B cell (primary cell): Measurements from ENCODE around the gene TDRD9.

Source experiments
- CTCF ChIP-seq: fragments of 200-600 bp; IDR thresholded peaks from one replicate; pipeline ENCODE4 v1.8.0; 2022; ENCODE audit warnings: antibody characterized with exemption, mild to moderate bottlenecking
- EZH2 ChIP-seq: IDR thresholded peaks from 2 replicates; pipeline ENCODE4 v1.6.1; 2012; ENCODE audit warnings: borderline replicate concordance, low read depth, mild to moderate bottlenecking, moderate library complexity, low read length; ENCODE audit not compliant: insufficient read depth, poor library complexity, severe bottlenecking

- TF ChIP-seq CTCF (no peak), EZH2 (no peak)
Measured at GRCh38 chr14:104023325-104024055, 95.2 kb downstream of the TDRD9 start.
